K562 (cell line): Measurements from ENCODE around the gene RNF40. TPM values are rescaled to one million over a fixed set of nuclear protein-coding genes. Genes with fewer than 3 reads are reported as not detected.
A peak's percentile ranks its signal among the peaks of the same experiment; 100 is the strongest.

Experiments used
- CBFB ChIP-seq: sonication (generic); formaldehyde crosslinking; IDR thresholded peaks from 2 replicates; pipeline ENCODE4 v1.4.0; 2020; ENCODE audit warnings: mild to moderate bottlenecking, missing genetic modification reagents
- GABPA ChIP-seq: fragments of 200-800 bp; sonication (Bioruptor generic); conservative IDR thresholded peaks from 2 replicates; pipeline ENCODE4 v1.6.1; 2016; ENCODE audit warnings: low read depth, missing genetic modification characterization, missing compliant biosample characterization
- GATA2 ChIP-seq: sonication (generic); formaldehyde crosslinking; IDR thresholded peaks from 2 replicates; pipeline ENCODE4 v1.4.0; 2020; ENCODE audit warnings: mild to moderate bottlenecking, missing genetic modification reagents
- GTF2E2 ChIP-seq: fragments of 200-800 bp; sonication (Bioruptor generic); IDR thresholded peaks from 2 replicates; pipeline ENCODE4 v1.6.1; 2016; ENCODE audit warnings: missing genetic modification characterization, missing compliant biosample characterization
- HMG20B ChIP-seq: fragments of 250-450 bp; sonication (Bioruptor Pico); IDR thresholded peaks from 2 replicates; pipeline ENCODE4 v1.5.0; 2021; ENCODE audit warnings: mild to moderate bottlenecking
- HOXB6 ChIP-seq: fragments of 250-450 bp; sonication (Bioruptor Pico); IDR thresholded peaks from 2 replicates; pipeline ENCODE4 v1.5.1; 2022; ENCODE audit warnings: mild to moderate bottlenecking, borderline replicate concordance
- NBN ChIP-seq: fragments of 450-650 bp; IDR thresholded peaks from 2 replicates; pipeline ENCODE4 v1.6.1; 2016; ENCODE audit warnings: low read depth, mild to moderate bottlenecking
- OTX1 ChIP-seq: fragments of 450-650 bp; formaldehyde crosslinking; IDR thresholded peaks from 2 replicates; pipeline ENCODE4 v1.4.0; 2022; ENCODE audit warnings: mild to moderate bottlenecking
- PHF21A ChIP-seq: fragments of 450-650 bp; IDR thresholded peaks from 2 replicates; pipeline ENCODE4 v1.6.1; 2017; ENCODE audit warnings: low read depth, borderline replicate concordance
- PKNOX1 ChIP-seq: fragments of 450-650 bp; IDR thresholded peaks from 2 replicates; pipeline ENCODE4 v1.6.1; 2016
- RFX1 ChIP-seq: fragments of 450-650 bp; IDR thresholded peaks from 2 replicates; pipeline ENCODE4 v1.6.1; 2016; ENCODE audit warnings: mild to moderate bottlenecking, moderate library complexity
- TAL1 ChIP-seq: fragments of 450-650 bp; IDR thresholded peaks from 2 replicates; pipeline ENCODE4 v1.6.1; 2016; ENCODE audit warnings: mild to moderate bottlenecking
- ZNF830 ChIP-seq: fragments of 250-450 bp; sonication (Bioruptor Pico); IDR thresholded peaks from 2 replicates; pipeline ENCODE4 v1.5.0; 2021; ENCODE audit warnings: mild to moderate bottlenecking
- polyA plus RNA-seq, 8 experiments: library from polyadenylated mRNA; depleted of rRNA in 4 of 8; stranded (reverse) in 5 of 8; unstranded in 3 of 8; fragments of >200 nt; fragmentation: Nextera tagmentation in 2 of 8; fragmentation: Illumina TruSeq in 1 of 8; extraction: Ambion mirVana in 2 of 8; extraction: Trizol in 1 of 8; gene quantifications; 2 replicates each; pipeline versions ENCODE4 v1.2.1 to v1.2.3, GENCODE V29; 2011 to 2014; ENCODE audit warnings: inconsistent platforms in 1 of 8, missing spikeins in 1 of 8
- total RNA-seq, 7 experiments: library from RNA; depleted of rRNA in 6 of 7; stranded (reverse); fragments of >200 nt in 6 of 7; fragmentation: Illumina TruSeq in 2 of 7; extraction: Trizol in 2 of 7; gene quantifications; 2 replicates each; pipeline versions ENCODE4 v1.2.1 to v1.2.3, GENCODE V29; 2011 to 2021; ENCODE audit warnings: low replicate concordance in 1 of 7
- TF ChIP-seq, protein P1 (sequence below), 2 experiments: fragments of 450-650 bp; IDR thresholded peaks; 2 replicates each; pipeline ENCODE4 v1.6.1; 2016; ENCODE audit warnings: mild to moderate bottlenecking in 2 of 2, borderline replicate concordance in 1 of 2, low read depth in 1 of 2, moderate library complexity in 1 of 2
- TF ChIP-seq, protein P2 (sequence below): sonication (generic); formaldehyde crosslinking; IDR thresholded peaks from 2 replicates; pipeline ENCODE4 v1.8.1; 2022; ENCODE audit warnings: missing genetic modification reagents

The RNF40 gene
- total and polyA plus RNA-seq, 9 of the 15 experiments (the other 6 are each of a cell fraction or from before 2014, with no cell fraction given): 6.2 to 129 (median 81.5) TPM

GRCh38 chr16:30761928-30762902 lies at the start of gene RNF40, which contains the start of gene CFAP119 (continued):
- TF ChIP-seq PKNOX1 (peak; percentile 87), OTX1 (CRISPR knock-in tag) (no peak), NBN (no peak), GATA2 (CRISPR knock-in tag) (no peak; the same call in 1 of the 2 replicates), HOXB6 (CRISPR knock-in tag) (no peak), PHF21A (no peak), RFX1 (peak; percentile 98), ZNF830 (no peak), GTF2E2 (no peak), GABPA (tag) (peak; percentile 83), TAL1 (no peak), HMG20B (CRISPR knock-in tag) (no peak), CBFB (no peak)
- TF ChIP-seq, protein P1, sequence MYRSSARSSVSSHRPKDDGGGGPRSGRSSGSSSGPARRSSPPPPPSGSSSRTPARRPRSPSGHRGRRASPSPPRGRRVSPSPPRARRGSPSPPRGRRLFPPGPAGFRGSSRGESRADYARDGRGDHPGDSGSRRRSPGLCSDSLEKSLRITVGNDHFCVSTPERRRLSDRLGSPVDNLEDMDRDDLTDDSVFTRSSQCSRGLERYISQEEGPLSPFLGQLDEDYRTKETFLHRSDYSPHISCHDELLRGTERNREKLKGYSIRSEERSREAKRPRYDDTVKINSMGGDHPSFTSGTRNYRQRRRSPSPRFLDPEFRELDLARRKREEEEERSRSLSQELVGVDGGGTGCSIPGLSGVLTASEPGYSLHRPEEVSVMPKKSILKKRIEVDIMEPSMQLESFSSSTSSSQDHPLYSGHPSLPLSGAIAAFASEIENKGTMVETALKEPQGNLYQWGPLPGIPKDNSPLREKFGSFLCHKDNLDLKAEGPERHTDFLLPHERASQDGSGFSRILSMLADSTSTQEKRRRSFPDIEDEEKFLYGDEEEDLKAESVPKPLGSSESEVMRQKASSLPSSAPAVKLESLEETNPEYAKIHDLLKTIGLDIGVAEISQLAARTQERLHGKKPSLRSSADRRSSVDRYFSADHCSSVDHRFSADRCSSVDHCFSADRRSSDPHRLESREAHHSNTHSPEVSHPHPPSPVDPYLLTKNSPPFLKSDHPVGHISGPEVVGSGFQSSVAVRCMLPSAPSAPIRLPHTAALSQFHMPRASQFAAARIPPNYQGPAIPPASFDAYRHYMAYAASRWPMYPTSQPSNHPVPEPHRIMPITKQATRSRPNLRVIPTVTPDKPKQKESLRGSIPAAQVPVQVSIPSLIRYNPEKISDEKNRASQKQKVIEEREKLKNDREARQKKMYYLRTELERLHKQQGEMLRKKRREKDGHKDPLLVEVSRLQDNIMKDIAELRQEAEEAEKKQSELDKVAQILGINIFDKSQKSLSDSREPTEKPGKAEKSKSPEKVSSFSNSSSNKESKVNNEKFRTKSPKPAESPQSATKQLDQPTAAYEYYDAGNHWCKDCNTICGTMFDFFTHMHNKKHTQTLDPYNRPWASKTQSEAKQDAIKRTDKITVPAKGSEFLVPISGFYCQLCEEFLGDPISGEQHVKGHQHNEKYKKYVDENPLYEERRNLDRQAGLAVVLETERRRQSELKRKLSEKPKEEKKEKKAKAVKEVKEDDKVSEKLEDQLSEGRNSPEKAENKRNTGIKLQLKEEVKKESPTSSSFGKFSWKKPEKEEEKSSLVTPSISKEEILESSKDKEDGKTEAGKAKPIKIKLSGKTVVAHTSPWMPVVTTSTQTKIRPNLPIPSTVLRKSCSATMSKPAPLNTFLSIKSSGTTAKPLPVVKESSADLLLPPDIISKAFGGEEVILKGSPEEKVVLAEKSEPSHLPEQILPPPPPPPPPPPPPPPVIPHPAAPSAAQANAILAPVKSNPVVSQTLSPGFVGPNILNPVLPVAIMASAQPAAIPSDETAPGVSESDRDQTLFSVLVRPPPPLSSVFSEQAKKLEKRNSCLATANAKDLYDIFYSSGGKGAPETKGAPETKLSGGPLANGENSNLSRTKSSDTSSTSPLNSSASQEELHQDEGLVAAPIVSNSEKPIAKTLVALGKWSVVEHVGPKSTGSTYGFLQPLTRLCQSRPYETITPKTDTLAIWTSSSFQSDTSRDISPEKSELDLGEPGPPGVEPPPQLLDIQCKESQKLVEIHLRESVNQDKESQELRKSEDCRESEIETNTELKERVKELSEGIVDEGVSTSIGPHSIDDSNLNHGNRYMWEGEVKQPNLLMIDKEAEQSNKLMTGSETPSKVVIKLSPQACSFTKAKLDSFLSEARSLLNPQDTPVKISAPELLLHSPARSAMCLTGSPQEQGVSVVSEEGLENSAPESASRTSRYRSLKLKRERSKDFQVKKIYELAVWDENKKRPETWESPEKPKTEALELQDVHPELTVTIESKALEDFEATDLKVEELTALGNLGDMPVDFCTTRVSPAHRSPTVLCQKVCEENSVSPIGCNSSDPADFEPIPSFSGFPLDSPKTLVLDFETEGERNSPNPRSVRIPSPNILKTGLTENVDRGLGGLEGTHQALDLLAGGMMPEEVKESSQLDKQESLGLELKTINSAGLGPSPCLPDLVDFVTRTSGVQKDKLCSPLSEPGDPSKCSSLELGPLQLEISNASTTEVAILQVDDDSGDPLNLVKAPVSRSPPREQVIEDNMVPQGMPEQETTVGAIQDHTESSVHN (IDR thresholded peaks at IDR 0.05; ENCODE audit: borderline replicate concordance in 1 of 2, low read depth in 1 of 2): no peak
- TF ChIP-seq, protein P2, sequence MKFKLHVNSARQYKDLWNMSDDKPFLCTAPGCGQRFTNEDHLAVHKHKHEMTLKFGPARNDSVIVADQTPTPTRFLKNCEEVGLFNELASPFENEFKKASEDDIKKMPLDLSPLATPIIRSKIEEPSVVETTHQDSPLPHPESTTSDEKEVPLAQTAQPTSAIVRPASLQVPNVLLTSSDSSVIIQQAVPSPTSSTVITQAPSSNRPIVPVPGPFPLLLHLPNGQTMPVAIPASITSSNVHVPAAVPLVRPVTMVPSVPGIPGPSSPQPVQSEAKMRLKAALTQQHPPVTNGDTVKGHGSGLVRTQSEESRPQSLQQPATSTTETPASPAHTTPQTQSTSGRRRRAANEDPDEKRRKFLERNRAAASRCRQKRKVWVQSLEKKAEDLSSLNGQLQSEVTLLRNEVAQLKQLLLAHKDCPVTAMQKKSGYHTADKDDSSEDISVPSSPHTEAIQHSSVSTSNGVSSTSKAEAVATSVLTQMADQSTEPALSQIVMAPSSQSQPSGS (CRISPR knock-in tag): no peak
